IPS-NIHi7 (cell line): ENCODE data around the gene SFTPD.
"Not testable (repeated sequence)": the region's sequence is repeated elsewhere in the genome, so short reads cannot be mapped to it uniquely, and the experiment has no call there.

Experiments
- DNase-seq: peaks from one replicate; pipeline ENCODE4 v3.0.0; 2012; ENCODE audit warnings: mixed read lengths; ENCODE audit errors: extremely low spot score

SFTPD gene

DNA sequence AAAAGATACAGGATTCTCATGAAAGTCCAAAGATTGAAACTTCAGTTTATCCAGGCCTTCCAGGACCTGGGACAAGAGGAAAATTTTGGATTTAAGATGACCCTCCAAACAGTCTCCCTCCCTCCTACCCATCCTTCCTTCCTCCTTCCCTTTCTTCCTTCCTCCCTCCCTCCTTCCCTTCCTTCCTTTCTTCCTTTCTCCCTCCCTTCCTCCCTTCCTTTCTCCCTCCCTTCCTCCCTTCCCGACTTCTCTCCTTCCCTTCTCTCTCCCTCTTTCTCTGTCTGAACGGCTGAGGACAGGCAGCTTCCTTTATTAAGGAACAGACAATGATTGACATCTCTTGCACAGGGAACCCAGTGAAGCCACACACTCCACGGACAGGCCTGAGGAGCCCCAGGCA, 23.3 kb downstream of the SFTPD start:
- DNase-seq = no peak

DNA sequence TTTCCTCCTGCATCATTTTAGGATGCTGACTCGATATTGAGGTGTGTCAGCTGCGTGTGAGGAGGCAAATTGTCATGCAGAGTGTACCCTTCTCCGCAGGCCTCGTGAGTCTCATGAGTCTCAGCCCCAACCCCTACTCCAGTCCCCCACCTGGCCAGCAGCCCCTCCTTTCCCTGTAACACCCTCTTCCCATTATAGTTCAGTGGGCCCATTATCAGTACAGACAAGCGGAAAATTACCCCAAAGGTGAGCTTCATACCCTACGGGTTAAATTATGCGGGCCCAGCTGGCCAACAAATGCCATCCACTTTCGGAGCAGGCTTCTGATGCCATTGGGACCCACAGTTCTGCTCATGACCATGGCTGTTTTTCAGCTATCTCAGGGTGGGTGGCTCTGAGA, 25.2 kb downstream of the SFTPD start:
- DNase-seq = peak; percentile 3

DNA sequence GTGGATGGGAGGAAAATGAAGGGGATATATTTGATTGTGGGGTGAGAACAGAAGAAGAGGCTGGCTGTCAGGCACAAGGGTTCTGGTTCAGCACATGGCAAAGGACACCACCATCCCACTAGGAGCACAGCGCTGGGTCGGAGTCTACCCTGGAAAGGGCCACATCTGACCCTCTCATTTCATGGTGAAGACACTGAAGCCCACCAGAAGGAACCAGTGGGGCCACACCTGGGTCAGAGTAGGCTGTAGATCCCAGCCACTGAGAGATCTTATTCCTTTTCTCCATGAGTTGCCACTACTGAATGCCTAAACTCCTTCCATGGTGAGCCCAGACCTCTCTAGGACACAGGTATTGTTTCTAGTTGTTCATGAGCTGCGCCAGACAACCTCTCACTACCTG, 25.8 kb downstream of the SFTPD start:
- DNase-seq = peak; percentile 2

DNA sequence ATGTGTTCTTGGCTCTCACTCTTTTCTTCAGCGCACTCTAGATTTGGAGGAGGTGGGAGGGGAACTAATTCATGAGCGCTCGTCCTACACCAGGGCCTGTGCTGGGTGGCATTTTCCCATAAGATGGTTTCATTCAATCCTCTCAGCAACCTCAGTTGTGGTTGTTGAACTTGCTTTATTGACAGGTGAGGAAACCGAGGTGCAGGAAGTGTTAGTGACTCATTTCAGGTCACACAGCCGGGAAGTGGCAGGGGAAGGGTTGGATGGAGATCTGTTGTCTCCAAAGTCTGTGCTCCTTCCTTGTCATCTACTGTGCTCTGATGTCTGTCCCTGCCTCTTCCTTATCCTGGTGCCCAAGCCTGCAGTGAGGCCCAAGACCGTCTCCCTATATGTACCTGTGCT, 26.9 kb downstream of the SFTPD start:
- not testable (repeated sequence) for DNase-seq

DNA sequence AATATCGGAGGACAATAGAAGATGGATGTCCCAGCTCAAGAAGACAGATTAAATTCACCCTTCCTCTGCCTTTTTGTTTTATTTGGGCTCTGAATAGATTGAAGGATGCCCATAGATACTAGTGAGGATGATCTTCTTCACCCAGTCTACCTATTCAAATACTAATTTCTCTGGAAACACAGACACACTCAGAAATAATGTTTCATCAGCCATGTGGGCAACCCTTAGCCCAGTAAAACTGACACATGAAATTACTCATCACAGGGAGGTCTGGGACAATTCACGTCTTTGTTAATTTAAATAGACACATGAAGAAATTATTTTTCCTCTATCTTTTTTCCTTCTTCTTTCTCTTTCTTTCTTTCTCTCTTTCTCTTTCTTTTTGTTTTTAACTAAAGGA, 33.1 kb downstream of the SFTPD start:
- DNase-seq = not testable (repeated sequence)

DNA sequence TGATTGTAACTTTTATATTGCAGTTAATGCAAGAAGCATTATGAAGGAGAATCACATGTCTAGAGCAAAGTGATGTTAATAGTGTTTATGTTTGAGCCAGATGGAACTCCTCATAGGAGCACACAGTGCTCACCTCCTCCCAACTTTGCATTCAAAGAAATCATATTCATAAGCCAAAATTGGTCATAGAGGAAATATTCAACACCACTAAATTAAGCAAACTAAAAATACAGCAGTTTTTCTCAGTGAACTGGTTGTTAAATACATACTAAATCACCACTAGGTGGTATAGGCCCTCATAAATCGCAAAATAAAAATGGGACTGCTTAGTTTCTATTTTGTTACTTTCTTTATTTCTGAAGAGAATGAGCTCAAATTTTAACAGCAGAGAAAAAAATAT, 34.4 kb downstream of the SFTPD start:
- DNase-seq = not testable (repeated sequence)

DNA sequence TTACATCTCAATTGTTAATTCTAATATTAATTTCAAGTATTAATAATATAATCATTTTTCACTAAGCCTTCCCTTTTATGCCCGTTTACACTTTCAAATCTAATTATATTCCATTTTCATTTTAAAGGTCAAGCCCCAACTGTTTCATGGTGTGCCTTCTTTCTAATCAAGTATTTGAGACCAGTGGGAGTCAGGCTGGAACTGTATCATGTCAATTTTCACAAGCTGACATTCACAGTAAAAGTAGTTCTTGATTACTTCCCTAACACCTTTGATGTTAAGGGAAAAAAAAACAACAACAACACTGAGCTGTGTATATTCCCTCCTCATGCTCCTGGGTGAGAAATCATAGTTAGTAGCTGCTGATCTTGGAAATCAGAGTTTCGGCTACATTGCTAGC, 38.1 kb downstream of the SFTPD start:
- DNase-seq = no peak

DNA sequence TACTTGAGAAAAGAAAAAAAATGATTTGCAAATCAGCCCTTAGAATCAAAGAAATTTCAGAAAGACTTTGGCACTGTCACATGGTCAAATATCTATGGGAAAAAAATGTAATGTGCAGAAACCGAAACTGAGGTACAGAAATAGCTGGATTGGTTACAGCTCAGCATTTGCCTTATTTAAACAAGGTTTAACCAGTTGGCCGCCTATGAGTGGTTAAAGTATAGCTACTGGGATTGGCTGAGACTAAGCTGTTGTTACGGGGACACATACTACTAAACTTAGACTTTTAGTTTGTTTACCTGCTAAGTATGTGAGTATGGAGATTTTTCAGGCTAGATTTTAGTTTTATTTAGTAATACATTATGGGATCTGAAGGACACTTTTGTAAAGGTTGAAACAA, 38.6 kb downstream of the SFTPD start:
- no peak for DNase-seq

DNA sequence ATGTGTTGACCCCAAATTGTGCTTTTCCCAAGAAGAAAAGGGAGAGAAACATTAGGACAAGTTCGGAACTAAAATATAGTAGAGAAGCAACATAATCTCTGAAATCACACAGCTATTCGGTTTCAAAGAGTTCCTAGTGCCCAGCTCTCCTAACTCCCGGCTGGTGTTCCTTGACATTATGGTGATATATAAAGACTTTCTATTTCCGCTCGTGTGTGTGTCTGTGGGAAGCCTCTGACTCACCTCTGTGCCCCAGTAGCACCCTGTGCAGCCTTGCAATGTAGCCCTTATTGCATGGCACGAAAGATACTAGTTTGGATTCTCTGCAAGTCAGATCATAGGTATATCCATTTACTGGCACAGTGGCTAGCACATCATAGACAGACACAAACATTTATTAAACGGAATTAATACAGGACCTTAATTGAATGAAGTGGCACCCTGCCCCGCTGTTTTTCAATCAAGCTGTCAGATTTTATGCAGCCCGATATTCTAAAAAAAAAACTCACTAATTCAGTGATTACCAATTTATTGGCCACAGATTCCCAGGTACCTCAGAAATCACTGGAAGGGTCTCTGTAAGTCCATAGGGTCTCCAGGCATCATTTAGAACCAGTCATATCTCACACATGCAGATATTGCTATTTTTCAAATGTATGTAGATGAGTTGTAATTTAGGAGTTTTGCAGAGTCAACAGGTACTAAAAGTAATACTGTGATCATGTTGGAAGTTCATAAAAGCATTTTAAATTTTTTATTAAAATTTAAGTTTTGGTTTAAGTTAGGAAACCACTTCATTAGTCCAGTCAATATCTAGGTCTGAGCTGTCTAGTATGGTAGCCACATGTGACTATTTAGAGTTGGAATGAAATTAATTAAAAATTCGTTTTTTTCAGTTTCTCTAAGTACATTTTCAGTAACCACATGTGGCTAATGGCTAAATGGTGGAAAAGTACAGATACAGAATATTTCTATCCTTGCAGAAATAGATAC, 43.3 kb downstream of the SFTPD start:
- DNase-seq = peak; percentile 7

DNA sequence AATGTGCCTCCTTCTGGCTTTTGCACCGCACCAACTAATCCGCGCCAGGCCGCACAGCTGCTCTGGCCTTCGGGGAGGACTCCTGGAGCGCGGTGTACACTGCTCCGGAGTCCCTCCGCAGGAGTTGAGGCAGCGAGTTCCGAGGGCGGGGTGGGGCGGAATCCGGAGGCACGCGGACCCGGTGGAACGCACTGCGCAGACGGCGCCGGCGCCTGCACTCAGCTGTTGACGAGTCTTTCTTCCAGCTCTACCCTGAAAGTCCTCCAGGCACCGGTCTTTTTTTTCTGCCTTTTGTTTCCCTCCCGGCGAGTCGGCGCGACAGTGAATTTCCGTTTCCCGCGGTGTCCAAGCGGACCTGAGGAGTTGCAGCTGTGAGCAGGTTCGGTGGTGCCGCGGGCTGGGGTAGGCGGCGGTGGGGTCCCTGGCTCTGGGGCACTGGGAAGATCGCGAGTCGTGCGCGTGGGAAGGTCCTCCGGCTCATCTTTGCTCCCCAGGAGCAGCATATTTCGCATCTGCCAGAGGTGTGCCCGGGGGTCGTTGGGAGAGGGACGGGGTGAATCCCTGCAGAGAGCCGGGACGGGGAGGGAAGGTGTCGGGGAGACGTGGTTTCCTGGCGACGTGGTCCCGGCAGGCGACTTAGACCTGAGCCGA, 44.1 kb downstream of the SFTPD start:
- peak; percentile 73 for DNase-seq

DNA sequence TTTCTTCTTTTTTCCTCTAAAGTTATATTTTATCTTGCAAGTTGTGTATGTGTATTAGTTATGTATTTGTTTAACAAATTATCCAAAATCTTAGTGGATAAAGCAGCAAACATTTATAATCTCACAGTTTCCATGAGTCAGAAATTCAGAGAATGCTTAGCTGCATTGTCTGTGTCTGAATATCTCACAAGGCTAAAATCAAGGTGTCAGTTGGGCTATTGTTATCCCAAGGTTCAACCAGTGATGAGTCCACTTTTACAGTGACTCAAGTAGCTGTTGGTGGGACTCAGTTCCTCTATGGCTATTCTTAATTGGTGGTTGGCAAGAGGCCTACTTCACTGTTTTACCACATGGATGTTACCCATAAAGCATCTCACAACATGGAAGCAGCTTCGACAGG, 47.3 kb downstream of the SFTPD start:
- DNase-seq = not testable (repeated sequence)

DNA sequence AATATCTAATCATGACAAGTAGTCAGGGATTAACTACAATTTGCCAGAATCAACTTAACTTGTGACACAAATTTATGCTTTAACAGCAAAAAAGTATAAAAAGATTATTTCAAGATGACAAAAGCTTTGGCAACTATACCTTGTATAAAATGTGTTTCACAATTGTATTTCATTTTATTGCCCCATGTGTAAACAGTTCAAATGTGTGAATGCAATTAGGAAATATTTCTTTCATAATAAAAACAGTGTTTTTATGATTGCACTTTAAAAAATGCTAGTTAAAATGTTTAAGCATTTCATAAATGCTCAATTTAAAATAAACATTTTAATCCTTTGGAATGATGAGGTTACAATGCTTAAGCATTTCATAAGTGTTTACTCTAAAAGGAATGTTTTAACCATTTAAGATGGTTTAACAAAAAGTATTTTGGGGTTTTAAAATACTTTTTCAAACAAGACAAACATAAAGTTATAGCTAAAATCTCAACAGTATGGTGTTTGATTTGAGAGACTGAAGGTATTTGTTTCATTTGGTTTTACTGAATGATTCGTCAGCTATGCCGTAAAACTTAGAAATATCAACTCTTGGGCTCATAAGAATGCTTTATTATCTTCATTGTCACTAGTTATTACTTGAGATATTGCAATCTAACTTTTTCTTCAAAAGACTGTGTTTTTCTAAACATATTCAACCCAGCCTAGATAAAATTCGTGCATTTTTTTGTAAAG, 50.1 kb downstream of the SFTPD start:
- no peak for DNase-seq

DNA sequence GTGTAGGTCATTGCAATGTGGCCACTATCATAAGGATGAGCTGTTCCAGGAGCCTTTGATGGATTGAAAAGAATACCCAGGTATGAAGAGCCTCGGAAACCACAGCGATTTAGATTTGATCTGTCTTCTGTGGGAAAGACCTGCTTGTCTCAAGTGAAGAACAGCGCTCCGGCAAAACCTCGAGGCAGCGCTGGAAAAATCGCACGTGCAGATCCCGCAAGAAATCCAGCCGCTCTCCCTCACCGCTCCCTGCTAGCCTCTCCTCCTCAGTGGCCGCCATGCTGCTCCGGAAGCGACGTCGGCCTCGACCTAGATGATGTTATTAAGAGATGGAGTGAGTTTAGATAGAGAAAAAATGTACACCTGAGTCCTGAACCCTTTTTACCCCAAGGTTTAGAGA, 56.0 kb downstream of the SFTPD start:
- DNase-seq = not testable (repeated sequence)

DNA sequence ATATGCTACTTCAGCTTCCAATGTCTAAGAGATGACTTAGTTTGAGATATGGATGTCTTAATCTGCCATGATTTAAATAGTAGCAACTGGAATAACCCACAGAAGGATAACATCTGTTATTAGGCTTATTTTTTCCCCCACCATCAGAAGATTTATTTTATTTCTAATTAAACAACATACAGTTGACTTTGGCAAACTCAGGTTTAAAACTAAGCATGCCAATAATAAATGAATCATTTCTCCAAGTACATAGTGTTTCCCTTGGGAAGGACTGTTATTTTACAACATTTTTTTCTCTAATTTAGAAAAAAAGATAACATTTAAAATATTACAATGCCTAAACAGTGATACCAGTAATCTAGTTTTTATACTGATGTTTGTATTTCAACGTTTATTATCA, 58.4 kb downstream of the SFTPD start:
- no peak for DNase-seq

DNA sequence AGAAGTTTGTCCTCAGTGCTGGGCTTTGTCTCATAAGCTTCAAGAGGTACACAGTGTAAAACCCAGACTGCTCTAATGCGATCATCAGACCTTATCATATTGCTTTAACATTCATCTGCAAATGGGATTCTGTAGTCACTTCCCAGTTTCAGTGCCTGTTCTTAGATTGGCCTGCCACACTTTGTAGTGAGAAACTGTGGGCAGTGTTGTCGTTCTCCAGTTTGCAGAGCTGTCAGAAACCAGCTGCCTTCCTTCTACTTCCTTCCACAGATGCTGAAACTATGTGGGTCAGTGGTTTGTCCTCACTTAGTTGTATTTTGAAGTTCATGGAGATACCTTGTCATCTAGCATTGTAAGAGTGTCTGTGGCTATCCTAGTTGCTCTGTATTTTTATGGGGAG, 59.9 kb downstream of the SFTPD start:
- not testable (repeated sequence) for DNase-seq
